PFSK-1 (cell line): ENCODE results near the gene FAM120B.

Experiments used
- FOXP2 ChIP-seq: optimal IDR thresholded peaks from 2 replicates; pipeline ENCODE3; 2011; ENCODE audit warnings: borderline replicate concordance, control low read depth, inconsistent platforms; ENCODE audit not compliant: insufficient read depth; ENCODE audit errors: extremely low read length, extremely low read depth
- POLR2AphosphoS5 ChIP-seq: IDR thresholded peaks from 2 replicates; pipeline ENCODE4 v1.6.1; 2012; ENCODE audit warnings: low read depth, mild to moderate bottlenecking, control low read depth, low read length, moderate library complexity
- REST ChIP-seq, 2 experiments: IDR thresholded peaks; 2 replicates each; pipeline versions ENCODE4 v1.6.1 to v1.8.0; 2011 to 2012; ENCODE audit warnings: low read depth in 2 of 2, low read length in 2 of 2, control low read depth in 1 of 2, inconsistent platforms in 1 of 2, mild to moderate bottlenecking in 1 of 2, moderate library complexity in 1 of 2; ENCODE audit not compliant: insufficient read depth in 1 of 2
- SIN3A ChIP-seq: IDR thresholded peaks from 2 replicates; pipeline ENCODE4 v1.6.1; 2012; ENCODE audit warnings: mild to moderate bottlenecking, low read length, moderate library complexity, borderline replicate concordance; ENCODE audit not compliant: insufficient read depth
- TAF1 ChIP-seq: IDR thresholded peaks from 2 replicates; pipeline ENCODE4 v1.6.1; 2012; ENCODE audit warnings: low read length, control low read depth, borderline replicate concordance; ENCODE audit not compliant: insufficient read depth

- no peak for TF ChIP-seq FOXP2
- no peak for TF ChIP-seq SIN3A
- no peak for TF ChIP-seq POLR2AphosphoS5
- TF ChIP-seq TAF1: no peak
- no peak for TF ChIP-seq REST (IDR thresholded peaks at IDR 0.05; ENCODE audit: insufficient read depth in 1 of 2, low read depth in 2 of 2, low read length in 2 of 2)
Observed at GRCh38 chr6:170286246-170286933, 20.2 kb upstream of the FAM120B start.
